ENCODE measurements around the gene SLC39A11.

- TF ChIP-seq, protein P1, sequence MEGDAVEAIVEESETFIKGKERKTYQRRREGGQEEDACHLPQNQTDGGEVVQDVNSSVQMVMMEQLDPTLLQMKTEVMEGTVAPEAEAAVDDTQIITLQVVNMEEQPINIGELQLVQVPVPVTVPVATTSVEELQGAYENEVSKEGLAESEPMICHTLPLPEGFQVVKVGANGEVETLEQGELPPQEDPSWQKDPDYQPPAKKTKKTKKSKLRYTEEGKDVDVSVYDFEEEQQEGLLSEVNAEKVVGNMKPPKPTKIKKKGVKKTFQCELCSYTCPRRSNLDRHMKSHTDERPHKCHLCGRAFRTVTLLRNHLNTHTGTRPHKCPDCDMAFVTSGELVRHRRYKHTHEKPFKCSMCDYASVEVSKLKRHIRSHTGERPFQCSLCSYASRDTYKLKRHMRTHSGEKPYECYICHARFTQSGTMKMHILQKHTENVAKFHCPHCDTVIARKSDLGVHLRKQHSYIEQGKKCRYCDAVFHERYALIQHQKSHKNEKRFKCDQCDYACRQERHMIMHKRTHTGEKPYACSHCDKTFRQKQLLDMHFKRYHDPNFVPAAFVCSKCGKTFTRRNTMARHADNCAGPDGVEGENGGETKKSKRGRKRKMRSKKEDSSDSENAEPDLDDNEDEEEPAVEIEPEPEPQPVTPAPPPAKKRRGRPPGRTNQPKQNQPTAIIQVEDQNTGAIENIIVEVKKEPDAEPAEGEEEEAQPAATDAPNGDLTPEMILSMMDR (IDR thresholded peaks at IDR 0.05; ENCODE audit: low read length) = peak; percentile 28
- TF ChIP-seq EZH2 (optimal IDR thresholded peaks at IDR 0.05; ENCODE audit: low read depth, low read length) = no peak
These were observed 365.6 kb downstream of the SLC39A11 start for GRCh38 chr17:72726936-72727335.

All from MM.1S (cell line).